GM12874 (cell line): Measurements from ENCODE around the gene PRSS53.

Experiments
- TF ChIP-seq, protein P1 (sequence below): IDR thresholded peaks from 2 replicates; pipeline ENCODE4 v1.5.1; 2011; ENCODE audit warnings: low read depth, mild to moderate bottlenecking, control low read depth, low read length, moderate library complexity; ENCODE audit not compliant: insufficient read depth

PRSS53 gene

DNA sequence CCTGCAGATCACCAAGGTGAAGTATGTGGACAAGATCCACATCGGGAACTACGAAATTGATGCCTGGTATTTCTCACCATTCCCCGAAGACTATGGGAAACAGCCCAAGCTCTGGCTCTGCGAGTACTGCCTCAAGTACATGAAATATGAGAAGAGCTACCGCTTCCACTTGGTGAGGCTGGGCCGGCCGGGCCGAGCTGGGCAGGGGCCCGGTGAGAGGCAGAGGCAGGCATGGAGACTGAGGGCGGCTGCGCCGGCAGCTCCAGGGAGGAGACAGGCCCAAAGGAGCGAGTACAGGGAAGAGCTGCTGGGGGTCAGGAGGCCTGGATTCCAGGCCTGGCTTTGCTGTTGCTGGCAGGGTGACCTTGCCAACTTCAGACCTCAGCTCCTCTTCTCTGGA is 38.4 kb upstream of the PRSS53 start:
- TF ChIP-seq, protein P1, sequence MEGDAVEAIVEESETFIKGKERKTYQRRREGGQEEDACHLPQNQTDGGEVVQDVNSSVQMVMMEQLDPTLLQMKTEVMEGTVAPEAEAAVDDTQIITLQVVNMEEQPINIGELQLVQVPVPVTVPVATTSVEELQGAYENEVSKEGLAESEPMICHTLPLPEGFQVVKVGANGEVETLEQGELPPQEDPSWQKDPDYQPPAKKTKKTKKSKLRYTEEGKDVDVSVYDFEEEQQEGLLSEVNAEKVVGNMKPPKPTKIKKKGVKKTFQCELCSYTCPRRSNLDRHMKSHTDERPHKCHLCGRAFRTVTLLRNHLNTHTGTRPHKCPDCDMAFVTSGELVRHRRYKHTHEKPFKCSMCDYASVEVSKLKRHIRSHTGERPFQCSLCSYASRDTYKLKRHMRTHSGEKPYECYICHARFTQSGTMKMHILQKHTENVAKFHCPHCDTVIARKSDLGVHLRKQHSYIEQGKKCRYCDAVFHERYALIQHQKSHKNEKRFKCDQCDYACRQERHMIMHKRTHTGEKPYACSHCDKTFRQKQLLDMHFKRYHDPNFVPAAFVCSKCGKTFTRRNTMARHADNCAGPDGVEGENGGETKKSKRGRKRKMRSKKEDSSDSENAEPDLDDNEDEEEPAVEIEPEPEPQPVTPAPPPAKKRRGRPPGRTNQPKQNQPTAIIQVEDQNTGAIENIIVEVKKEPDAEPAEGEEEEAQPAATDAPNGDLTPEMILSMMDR, result no peak

DNA sequence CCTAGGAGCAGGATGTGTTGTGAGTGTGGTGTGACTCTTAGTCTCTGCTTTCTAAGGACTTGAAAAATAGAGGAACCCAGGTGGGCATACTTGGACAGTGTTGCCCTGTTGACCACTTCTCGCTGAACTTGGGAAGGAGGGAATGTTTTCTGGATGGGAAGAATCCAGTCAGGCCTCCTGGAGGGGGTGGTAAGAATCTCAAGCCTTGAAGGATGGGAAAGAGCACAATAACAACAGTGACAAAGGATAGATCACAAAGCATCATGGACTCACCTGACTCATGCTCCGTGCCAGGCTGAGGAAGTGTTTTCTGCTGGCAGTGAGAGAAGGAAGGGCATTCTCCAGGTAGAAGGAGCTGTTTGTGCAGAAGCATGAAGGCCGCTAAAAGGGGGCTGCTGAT is 37.1 kb upstream of the PRSS53 start:
- TF ChIP-seq, protein P1, result no peak

DNA sequence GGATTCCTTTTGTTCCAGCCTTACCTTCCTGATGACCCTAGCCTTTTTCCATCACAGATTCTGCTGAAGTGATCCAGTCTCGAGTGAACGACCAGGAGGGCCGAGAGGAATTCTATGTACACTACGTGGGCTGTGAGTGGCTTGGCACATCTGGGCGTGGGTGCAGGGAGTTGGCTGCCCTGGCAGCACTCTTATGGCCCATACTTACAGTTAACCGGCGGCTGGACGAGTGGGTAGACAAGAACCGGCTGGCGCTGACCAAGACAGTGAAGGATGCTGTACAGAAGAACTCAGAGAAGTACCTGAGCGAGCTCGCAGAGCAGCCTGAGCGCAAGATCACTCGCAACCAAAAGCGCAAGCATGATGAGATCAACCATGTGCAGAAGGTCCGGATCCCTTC is 31.4 kb upstream of the PRSS53 start:
- TF ChIP-seq, protein P1, result no peak

GRCh38 chr16:31118223-31119155 is 29.7 kb upstream of the PRSS53 start:
- TF ChIP-seq, protein P1, result no peak

- TF ChIP-seq, protein P1, result no peak
Measured at GRCh38 chr16:31117384-31118222, 28.9 kb upstream of the PRSS53 start, which contains the start of gene KAT8. KAT8 (plus strand) TSS chr16:31117664; CDS start chr16:31117682, 18 bp downstream.

GRCh38 chr16:31114468-31114867 is 25.7 kb upstream of the PRSS53 start:
- TF ChIP-seq, protein P1, result no peak
